Stimulated activated CD8-positive, alpha-beta memory T cell treated with anti-CD3 and anti-CD28 coated beads, Interleukin-7, amount 100 ng/mL, for 24 hours (primary cell): ENCODE measurements around the gene SBF2.
"Not testable (repeated sequence)": the region's sequence is repeated elsewhere in the genome, so short reads cannot be mapped to it uniquely, and the experiment has no call there.

Experiments
- DNase-seq: peaks from one replicate; pipeline ENCODE4 v3.0.0-alpha.2; 2020; ENCODE audit warnings: low read depth

SBF2 gene

GRCh38 chr11:10113852-10114251 is 180.2 kb downstream of the SBF2 start:
- DNase-seq: no peak

- DNase-seq: no peak
Measured at GRCh38 chr11:10109806-10110205, 184.2 kb downstream of the SBF2 start.

GRCh38 chr11:10108915-10109680 is 184.9 kb downstream of the SBF2 start:
- no peak for DNase-seq

GRCh38 chr11:10107497-10107896 is 186.5 kb downstream of the SBF2 start:
- DNase-seq: no peak

GRCh38 chr11:10097615-10098014 is 196.4 kb downstream of the SBF2 start:
- DNase-seq: no peak

- DNase-seq: no peak
Measured at GRCh38 chr11:10096987-10097386, 197.0 kb downstream of the SBF2 start.

GRCh38 chr11:10095412-10096208 is 198.4 kb downstream of the SBF2 start:
- DNase-seq: no peak

- no peak for DNase-seq
Measured at GRCh38 chr11:10092426-10092825, 201.6 kb downstream of the SBF2 start.

- DNase-seq: no peak
Measured at GRCh38 chr11:10091314-10092045, 202.5 kb downstream of the SBF2 start.

GRCh38 chr11:10087923-10088225 is 206.1 kb downstream of the SBF2 start:
- not testable (repeated sequence) for DNase-seq

GRCh38 chr11:10087186-10087922 is 206.7 kb downstream of the SBF2 start:
- DNase-seq: no peak

- DNase-seq: no peak
Measured at GRCh38 chr11:10080138-10080537, 213.9 kb downstream of the SBF2 start.

- DNase-seq: no peak
Measured at GRCh38 chr11:10076458-10077141, 217.4 kb downstream of the SBF2 start.

GRCh38 chr11:10075141-10075540 is 218.9 kb downstream of the SBF2 start:
- no peak for DNase-seq

GRCh38 chr11:10072841-10073240 is 221.2 kb downstream of the SBF2 start:
- no peak for DNase-seq

GRCh38 chr11:10072142-10072541 is 221.9 kb downstream of the SBF2 start:
- no peak for DNase-seq

GRCh38 chr11:10067629-10068300 is 226.3 kb downstream of the SBF2 start:
- no peak for DNase-seq

- DNase-seq: no peak
Measured at GRCh38 chr11:10066441-10066840, 227.6 kb downstream of the SBF2 start.

- no peak for DNase-seq
Measured at GRCh38 chr11:10064828-10065227, 229.2 kb downstream of the SBF2 start.

- DNase-seq: no peak
Measured at GRCh38 chr11:10058356-10058755, 235.7 kb downstream of the SBF2 start.
